Measurements from ENCODE around the gene ZNF469. TPM values are rescaled to one million over a fixed set of nuclear protein-coding genes. Genes with fewer than 3 reads are reported as not detected.

Gene ZNF469
- total and polyA plus RNA-seq, 9 of the 15 experiments (the other 6 are each of a cell fraction or from before 2014, with no cell fraction given) = 0.01 to 0.04 TPM; not detected in 7

- H4K20me1 ChIP-seq (replicated peaks; ENCODE audit: control insufficient read depth, insufficient read depth, low read length) = peaks cover 11% of the 10 kb centered on the region; the same call in 1 of the 2 replicates
- no peak overlapping the region for H3K4me3 ChIP-seq
- no peak for ATAC-seq
- H2AFZ ChIP-seq (ENCODE audit: low read depth, low read length) = no peak overlapping the region
- peaks cover under 1% of the 10 kb centered on the region; the same call in 1 of the 2 replicates for H3K9me3 ChIP-seq (replicated peaks; ENCODE audit: control insufficient read depth, insufficient read depth, low read depth, low read length)
- no peak for FAIRE-seq
- ChIA-PET CTCF (ENCODE audit: low intra/inter-chr PET ratio) (no interaction called here), POLR2A (interaction anchor here (0.6 kb wide), 1 partner anchor 9 kb away, joined by 3 read pairs; no protein-coding TSS in a partner anchor)
- in situ Hi-C loops (cut with MboI) = no loop called here
- H3K36me3 ChIP-seq (ENCODE audit: control insufficient read depth, insufficient read depth, low read length) = no peaks in the 10 kb centered on the region
- H3K27ac ChIP-seq (ENCODE audit: extremely low read depth, low read depth, low read length) = no peak overlapping the region
- BruUV-seq (replicated peaks) = no TSS peak
- H3K9ac ChIP-seq (ENCODE audit: insufficient read depth in 1 of 2, low read depth in 2 of 2, low read length in 2 of 2) = no peak overlapping the region
- no peaks in the 10 kb centered on the region for H3K79me2 ChIP-seq (ENCODE audit: control insufficient read depth, insufficient read depth, low read length)
- no peaks in the 10 kb centered on the region for H3K9me1 ChIP-seq (ENCODE audit: control insufficient read depth, insufficient read depth, low read length)
- WGBS (ENCODE audit: insufficient coverage, low coverage, missing lambda C conversion rate) = 6% methylated on average over 27 of the region's 31 CpGs
- H3K4me1 ChIP-seq (replicated peaks in 1 of 2; ENCODE audit: control insufficient read depth in 2 of 2, insufficient read depth in 2 of 2, low read length in 2 of 2) = peaks cover 0 to 40% of the 10 kb centered on the region in 2 experiments; a peak in 2 of 5 replicates
- no peak overlapping the region for H3K4me2 ChIP-seq (ENCODE audit: insufficient read depth, low read length)
- intact Hi-C loops (cut with micrococcal nuclease) = no loop called here
- no peak for TF ChIP-seq ZNF121 (CRISPR knock-in tag; conservative IDR thresholded peaks at IDR 0.05)
- TF ChIP-seq SMC3 (conservative IDR thresholded peaks at IDR 0.05; ENCODE audit: insufficient read depth, low read depth, low read length) = no peak
- no peak for TF ChIP-seq KAT8 (IDR thresholded peaks at IDR 0.05; ENCODE audit: low read depth)
- no peak for TF ChIP-seq SRSF9 (IDR thresholded peaks at IDR 0.05; ENCODE audit: borderline replicate concordance, low read depth, low read length)
- no peak for TF ChIP-seq ZNF407 (IDR thresholded peaks at IDR 0.05; ENCODE audit: low read depth)
- TF ChIP-seq ZNF561 (CRISPR knock-in tag; conservative IDR thresholded peaks at IDR 0.05) = no peak
- TF ChIP-seq ZNF695 (CRISPR knock-in tag; IDR thresholded peaks at IDR 0.05) = no peak
- TF ChIP-seq NFE2L1 (tag; IDR thresholded peaks at IDR 0.05; ENCODE audit: borderline replicate concordance, low read depth) = no peak
- TF ChIP-seq HSF4 (CRISPR knock-in tag; IDR thresholded peaks at IDR 0.05; ENCODE audit: borderline replicate concordance) = no peak
- TF ChIP-seq ESRRA (IDR thresholded peaks at IDR 0.05; ENCODE audit: borderline replicate concordance, low read depth) = no peak
- no peak for TF ChIP-seq HDAC8 (tag; IDR thresholded peaks at IDR 0.05)
- TF ChIP-seq ATF1 (CRISPR knock-in tag; IDR thresholded peaks at IDR 0.05) = no peak
- no peak for TF ChIP-seq ATF1 (tag; IDR thresholded peaks at IDR 0.05)
- DNase-seq (ENCODE audit: extremely low read depth in 1 of 4, low spot score in 3 of 4) = no peak
- peaks cover 48 to 84% of the 10 kb centered on the region in 2 experiments for H3K27me3 ChIP-seq (ENCODE audit: control insufficient read depth in 2 of 2, insufficient read depth in 2 of 2, low read length in 2 of 2)
Measured at GRCh38 chr16:88385831-88386815, 3.4 kb downstream of the ZNF469 start.

Data from K562 (cell line).